Measurements from ENCODE around the gene SFPQ.
"Not testable (repeated sequence)": the region's sequence is repeated elsewhere in the genome, so short reads cannot be mapped to it uniquely, and the experiment has no call there.

SFPQ gene

DNA sequence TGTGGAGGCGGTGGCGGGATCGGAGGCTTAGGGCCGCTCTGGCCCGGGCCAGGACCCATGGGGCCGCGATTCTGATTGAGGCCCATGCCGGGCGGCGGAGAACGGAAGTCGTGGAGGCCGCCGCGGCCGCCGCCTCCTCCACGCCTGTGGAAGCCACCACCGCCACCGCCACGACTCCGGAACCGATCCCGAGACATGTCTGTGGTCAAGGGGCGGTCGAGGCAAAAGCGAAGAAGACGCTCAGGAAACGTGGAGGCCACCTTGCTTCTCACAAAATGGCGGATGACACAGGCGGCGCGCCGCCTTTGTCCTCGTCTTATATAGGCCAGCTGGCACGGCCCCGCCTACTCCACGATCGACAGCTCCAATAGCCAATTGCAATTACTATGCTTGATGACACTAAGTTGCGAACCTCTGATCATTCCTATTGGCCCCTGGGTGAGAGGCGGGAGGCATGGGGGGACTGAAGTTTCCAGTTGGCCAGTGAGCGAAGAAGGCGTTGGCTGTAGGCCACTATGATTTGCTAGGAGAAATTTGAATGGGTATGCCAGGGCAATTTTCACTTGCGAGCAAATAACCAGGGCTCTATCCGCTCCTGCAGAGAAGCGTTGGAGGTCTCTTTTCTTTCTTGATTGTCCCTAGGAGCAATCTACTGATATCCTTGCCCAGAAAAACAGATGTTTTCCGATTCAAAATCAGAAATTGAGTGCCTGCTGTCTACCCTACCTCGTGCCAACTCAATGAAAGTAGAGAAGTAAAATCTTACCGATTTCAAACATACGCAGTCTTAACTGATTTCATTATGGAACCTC lies at the start of gene SFPQ:
Gene SFPQ (minus strand): TSS at position 293 of the 812 bp plus-strand sequence. CDS start 96 bp downstream, at position 197.
- DNase-seq (ENCODE audit: low read depth) = peak; percentile 99

DNA sequence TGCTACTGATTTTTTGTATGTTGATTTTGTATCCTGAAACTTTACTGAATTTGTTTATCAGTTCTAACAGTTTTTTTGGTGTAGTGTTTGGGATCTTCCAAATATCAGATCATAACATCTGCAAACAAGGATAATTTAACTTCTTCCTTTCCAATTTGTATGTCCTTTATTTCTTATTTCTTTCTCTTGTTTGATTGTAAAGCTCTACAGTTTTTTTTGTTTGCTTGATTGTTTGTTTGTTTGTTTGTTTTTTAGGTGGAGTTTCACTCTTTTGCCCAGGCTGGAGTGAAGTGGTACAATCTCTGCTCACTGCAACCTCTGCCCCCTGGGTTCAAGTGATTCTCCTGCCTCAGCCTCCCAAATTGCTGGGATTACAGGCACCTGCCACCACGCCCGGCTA lies 43.8 kb upstream of the SFPQ start:
- DNase-seq (ENCODE audit: low read depth) = not testable (repeated sequence)

GRCh38 chr1:35231287-35231686 lies 38.3 kb upstream of the SFPQ start:
- DNase-seq (ENCODE audit: low read depth) = no peak

GRCh38 chr1:35229587-35230360 lies 36.8 kb upstream of the SFPQ start:
- no peak for DNase-seq (ENCODE audit: low read depth)

DNA sequence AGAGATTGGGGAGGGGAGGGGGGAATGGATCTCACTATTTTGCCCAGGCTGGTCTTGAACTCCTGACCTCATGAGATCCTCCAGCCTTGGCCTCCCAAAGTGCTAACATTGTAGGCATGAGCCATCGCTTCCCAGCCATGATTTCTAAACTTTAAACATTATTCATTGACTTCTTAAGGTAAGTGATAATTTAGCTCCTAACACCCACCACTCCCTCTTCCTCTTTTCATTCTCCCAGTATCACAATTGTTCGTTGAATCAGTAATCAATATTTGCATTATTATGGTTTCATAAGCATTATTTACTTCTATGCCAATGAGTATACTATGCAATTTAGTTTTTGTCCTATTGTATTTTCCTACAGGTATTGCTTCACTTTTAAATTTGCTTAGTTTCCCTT lies 33.6 kb upstream of the SFPQ start:
- DNase-seq (ENCODE audit: low read depth) = no peak

DNA sequence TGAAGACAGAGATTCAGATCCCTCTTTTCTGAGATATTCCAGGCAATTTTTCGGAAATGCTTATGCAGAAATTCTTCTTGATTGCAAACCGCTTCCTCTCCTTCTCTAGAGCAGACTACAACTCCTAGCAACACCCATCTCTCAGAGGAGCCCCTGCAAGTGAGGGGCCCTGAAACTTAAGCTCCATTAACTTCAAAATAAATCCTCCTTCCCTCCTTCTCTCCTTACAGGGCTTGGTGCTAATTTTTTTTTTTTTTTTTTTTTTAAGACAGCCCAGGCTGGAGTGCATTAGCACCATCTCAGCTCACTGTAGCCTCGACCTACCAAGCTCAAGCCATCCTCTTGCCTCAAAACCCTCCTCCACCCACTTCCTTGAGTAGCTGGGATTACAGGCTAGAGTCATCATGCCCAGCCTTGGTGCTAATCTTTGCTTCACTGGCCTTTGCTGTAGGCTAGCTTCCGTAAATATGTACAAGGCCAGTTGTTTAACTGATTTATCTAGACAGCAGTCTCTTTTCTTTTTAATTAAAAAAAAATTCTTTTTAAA lies 30.2 kb upstream of the SFPQ start:
- DNase-seq (ENCODE audit: low read depth) = no peak

DNA sequence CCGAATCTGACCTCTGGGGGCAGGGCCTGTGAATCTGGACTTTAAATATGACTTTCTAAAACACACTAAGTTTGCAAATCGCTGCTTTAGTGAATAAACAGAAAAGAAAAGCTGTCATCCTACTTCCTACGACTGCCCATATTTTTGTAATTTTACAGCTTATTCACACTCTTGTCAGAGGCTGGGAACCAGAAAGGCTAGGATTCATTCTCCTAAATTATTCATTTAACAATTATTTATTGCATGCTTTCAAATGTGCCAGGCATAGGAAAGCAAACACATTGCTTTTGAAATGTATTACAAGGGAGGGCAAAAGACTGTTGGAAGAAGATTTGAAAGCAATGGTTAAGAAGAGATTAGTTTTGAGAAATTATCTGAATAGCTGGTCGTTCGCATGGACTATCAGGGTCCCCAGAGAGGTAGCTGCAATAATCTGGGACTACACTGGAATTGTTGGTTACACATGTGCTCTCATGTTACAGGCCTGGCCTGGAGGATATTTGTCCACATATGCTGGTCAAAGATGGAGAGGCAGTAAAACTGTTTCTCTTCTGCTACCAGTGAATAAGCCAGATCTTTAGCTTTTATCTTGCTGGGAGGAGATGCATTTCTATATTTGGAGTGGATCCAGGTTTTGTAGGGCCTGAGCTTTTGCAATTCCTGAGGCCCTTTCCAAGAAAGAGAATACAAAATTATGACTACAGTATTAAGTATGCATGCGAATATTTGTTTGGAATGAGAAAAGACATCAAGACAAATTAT lies 29.6 kb upstream of the SFPQ start:
- peak; percentile 55 for DNase-seq (ENCODE audit: low read depth)

DNA sequence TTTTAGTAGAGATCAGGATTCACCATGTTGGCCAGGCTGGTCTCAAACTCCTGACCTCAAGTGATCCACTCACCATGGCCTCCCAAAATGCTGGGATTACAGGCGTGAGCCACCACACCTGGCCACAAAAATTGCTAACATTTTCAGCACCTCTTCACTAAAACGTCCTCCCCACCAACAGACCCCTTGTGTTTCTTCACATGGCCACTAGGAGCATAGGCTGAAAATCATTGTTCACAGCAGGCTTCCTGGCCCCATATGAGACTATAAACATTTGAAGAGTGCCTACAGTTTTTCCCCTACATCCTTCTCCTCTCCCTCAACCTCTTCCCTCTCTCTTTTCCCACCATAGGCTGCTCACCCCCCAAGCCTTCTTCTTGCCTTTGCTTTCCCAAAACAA lies 28.0 kb upstream of the SFPQ start:
- DNase-seq (ENCODE audit: low read depth) = no peak

- DNase-seq (ENCODE audit: low read depth) = no peak
These were observed 22.4 kb upstream of the SFPQ start for GRCh38 chr1:35215346-35215745.

GRCh38 chr1:35211120-35211414 lies 18.1 kb upstream of the SFPQ start:
- no peak for DNase-seq (ENCODE audit: low read depth)

- no peak for DNase-seq (ENCODE audit: low read depth)
These were observed 17.6 kb upstream of the SFPQ start for GRCh38 chr1:35210321-35211119.

DNA sequence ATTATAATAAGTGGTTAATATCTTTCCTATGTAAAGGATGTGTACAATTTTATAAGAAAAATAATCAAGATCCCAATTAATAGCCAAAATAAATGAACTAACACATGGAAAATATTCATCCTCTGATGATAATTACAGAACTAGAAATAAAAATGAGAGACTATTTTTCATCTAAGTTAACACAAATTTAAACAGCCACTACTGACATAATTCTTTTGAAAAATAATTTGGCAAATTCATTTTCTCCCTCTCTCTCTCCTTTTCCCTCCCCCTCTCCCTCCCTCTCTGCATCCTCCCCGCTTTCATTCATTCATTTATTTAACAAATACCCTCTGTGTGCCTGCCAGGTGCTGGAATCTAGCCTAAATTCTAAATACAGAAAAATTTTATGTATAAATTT lies 10.3 kb upstream of the SFPQ start:
- no peak for DNase-seq (ENCODE audit: low read depth)

GRCh38 chr1:35202048-35202719 lies 9.2 kb upstream of the SFPQ start:
- DNase-seq (ENCODE audit: low read depth) = no peak

GRCh38 chr1:35201631-35202030 lies 8.7 kb upstream of the SFPQ start:
- no peak for DNase-seq (ENCODE audit: low read depth)

DNA sequence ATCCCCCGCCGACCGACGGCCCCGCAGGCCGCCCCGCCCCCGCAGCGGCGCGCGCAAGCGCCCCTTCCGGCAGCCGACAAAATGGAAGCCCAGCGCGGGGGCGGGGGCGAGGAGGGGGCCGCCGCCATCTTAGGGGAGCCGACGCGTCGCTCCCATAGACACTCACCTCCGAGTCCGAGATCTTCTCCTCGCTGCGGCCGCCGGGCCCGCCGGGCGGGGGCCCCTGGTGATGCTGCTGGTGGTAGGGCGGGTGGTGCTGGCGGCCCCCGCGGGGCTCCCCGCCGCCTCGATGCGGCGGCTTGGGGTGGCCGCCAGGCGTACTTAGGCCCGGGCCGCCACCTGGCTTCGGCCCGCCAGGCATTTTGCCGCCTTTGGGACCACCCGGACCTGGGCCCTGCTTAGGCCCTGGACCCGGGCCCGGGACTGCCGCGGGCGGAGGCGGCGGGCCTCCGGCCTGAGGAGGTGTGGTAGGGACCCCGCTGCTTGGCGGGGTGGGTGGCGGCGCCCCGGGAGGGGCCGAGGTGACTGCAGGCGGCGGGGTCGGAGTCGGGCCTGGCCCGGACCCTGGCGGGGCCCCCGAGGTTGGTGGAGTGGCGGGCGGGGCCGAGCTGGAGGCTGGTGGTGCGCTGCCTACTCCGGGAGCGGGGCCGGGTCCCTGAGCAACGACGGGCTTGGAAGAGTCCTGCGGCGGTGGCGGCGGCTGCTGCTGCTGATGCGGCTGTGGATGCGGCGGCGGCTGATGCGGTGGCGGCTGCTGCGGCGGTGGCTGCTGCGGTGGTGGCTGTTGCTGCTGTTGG lies 691 bp downstream of the SFPQ start:
- DNase-seq (ENCODE audit: low read depth) = no peak

DNA sequence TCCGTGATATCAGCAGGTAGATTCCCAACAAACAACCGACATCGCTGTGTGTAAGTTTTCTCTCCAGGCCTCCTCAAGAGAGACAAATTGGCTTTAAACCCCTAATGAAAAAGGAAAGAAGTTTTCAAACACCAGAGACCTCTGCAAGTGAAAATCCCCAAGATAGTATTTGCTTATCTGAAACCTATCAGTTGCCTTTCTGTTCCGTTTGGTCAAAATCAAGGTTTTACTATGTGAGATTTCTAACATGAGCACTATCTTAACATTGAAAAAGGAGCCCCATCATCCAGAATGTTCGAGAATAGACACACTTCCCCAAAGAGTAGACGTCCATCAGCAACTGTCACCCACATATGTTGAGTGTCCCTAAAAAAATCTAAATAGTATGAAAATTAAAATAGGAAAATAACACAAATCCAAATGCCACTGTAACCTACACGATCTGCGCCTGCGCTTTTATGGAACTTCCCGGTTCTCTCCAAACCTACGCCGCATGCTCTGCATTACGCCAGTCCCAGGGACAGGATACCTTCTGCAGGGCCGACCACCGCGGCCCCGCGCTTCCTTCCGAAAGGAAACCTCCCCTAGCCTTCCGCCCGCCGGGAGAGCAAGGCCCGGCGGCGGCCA lies 1.4 kb downstream of the SFPQ start:
- no peak for DNase-seq (ENCODE audit: low read depth)

DNA sequence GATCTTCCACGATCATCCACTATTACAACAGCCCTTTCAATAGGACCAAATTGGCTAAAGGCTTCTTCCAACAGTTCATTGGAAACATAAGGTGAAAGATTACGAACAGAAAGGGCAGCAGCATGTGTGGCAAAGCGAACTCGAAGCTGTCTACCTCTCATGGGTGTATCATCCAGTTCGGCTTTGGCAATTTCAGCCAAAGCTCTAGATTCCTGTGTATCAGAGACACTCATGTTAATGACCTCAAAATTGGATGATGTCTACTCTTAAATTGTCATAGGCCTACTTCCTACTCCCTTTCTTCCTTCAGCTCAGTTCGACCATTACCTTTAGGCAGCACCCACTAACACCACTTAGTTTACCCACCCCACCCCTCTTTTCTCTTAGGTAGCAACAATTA lies 2.2 kb downstream of the SFPQ start:
- no peak for DNase-seq (ENCODE audit: low read depth)

GRCh38 chr1:35188578-35189392 lies 4.2 kb downstream of the SFPQ start:
- DNase-seq (ENCODE audit: low read depth) = no peak

- no peak for DNase-seq (ENCODE audit: low read depth)
These were observed 5.1 kb downstream of the SFPQ start for GRCh38 chr1:35187816-35188342.
